ENCODE data around the gene CACTIN. TPM values are rescaled to one million over a fixed set of nuclear protein-coding genes. Genes with fewer than 3 reads are reported as not detected.

Gene CACTIN
- total RNA-seq, 4 donors from 2014 or later = 20.3 to 34.2 (median 28.6) TPM

GRCh38 chr19:3590991-3591659, 35.5 kb downstream of the CACTIN start:
- 100% methylated on average over 1 of the region's 8 CpGs; no CpG with 5 or more reads in 1 of the 2 donors for WGBS, 2 donors (ENCODE audit: low coverage in 1 of 2)
- H3K27ac ChIP-seq = no peak overlapping the region
- TF ChIP-seq POLR2AphosphoS5 (IDR thresholded peaks at IDR 0.05) (no peak), CTCF (IDR thresholded peaks at IDR 0.05) (no peak), EP300 (IDR thresholded peaks at IDR 0.05) (no peak), POLR2A (IDR thresholded peaks at IDR 0.05) (no peak)
- H3K27me3 ChIP-seq = peaks cover 3% of the 10 kb centered on the region
- H3K9me3 ChIP-seq = no peaks in the 10 kb centered on the region
- peaks cover 0 to 13% (median 4%) of the 10 kb centered on the region in 3 donors for H3K4me1 ChIP-seq
- no peak for ATAC-seq
- H3K36me3 ChIP-seq = peaks cover 0 to 13% of the 10 kb centered on the region in 2 donors
- H3K4me3 ChIP-seq = no peak overlapping the region

GRCh38 chr19:3589949-3590348, 36.6 kb downstream of the CACTIN start:
- TF ChIP-seq POLR2A (IDR thresholded peaks at IDR 0.05) (no peak), EP300 (IDR thresholded peaks at IDR 0.05) (no peak), CTCF (IDR thresholded peaks at IDR 0.05) (no peak), POLR2AphosphoS5 (IDR thresholded peaks at IDR 0.05) (no peak)

GRCh38 chr19:3589439-3589838, 37.2 kb downstream of the CACTIN start:
- peaks cover 0 to 4% of the 10 kb centered on the region in 2 donors for H3K36me3 ChIP-seq
- H3K4me1 ChIP-seq = peaks cover 0 to 25% (median 10%) of the 10 kb centered on the region in 3 donors
- no peak overlapping the region for H3K27ac ChIP-seq
- H3K9me3 ChIP-seq = no peaks in the 10 kb centered on the region
- H3K27me3 ChIP-seq = peaks cover 20% of the 10 kb centered on the region
- H3K4me3 ChIP-seq = no peak overlapping the region
- ATAC-seq = no peak
- TF ChIP-seq EP300 (IDR thresholded peaks at IDR 0.05) (no peak), POLR2AphosphoS5 (IDR thresholded peaks at IDR 0.05) (no peak), POLR2A (IDR thresholded peaks at IDR 0.05) (no peak), CTCF (IDR thresholded peaks at IDR 0.05) (no peak)
- WGBS, 2 donors (ENCODE audit: low coverage in 1 of 2) = 92% methylated on average over 4 of the region's 11 CpGs; no CpG with 5 or more reads in 1 of the 2 donors

More at GRCh38 chr19:3589949-3590348, 36.6 kb downstream of the CACTIN start:
- Histone ChIP-seq H3K27ac (no peak overlapping the region), H3K9me3 (no peaks in the 10 kb centered on the region), H3K27me3 (peaks cover 15% of the 10 kb centered on the region), H3K4me3 (no peak overlapping the region), H3K4me1 (peaks cover 0 to 25% (median 10%) of the 10 kb centered on the region in 3 donors), H3K36me3 (peaks cover 0 to 4% of the 10 kb centered on the region in 2 donors)
- no peak for ATAC-seq
- no CpG with 5 or more reads among the region's 22 CpGs for WGBS, 2 donors (ENCODE audit: low coverage in 1 of 2)

- Histone ChIP-seq H3K4me3 (no peak overlapping the region), H3K9me3 (no peaks in the 10 kb centered on the region), H3K27ac (peak overlapping the region in 3 of 4 donors; percentile 66 to 76 (median 74)), H3K27me3 (peaks cover 20% of the 10 kb centered on the region), H3K4me1 (peaks cover 0 to 25% (median 10%) of the 10 kb centered on the region in 3 donors), H3K36me3 (peaks cover 0 to 4% of the 10 kb centered on the region in 2 donors)
- ATAC-seq = peak; percentile 62
- TF ChIP-seq EP300 (IDR thresholded peaks at IDR 0.05) (no peak), CTCF (IDR thresholded peaks at IDR 0.05) (no peak), POLR2A (IDR thresholded peaks at IDR 0.05) (no peak), POLR2AphosphoS5 (IDR thresholded peaks at IDR 0.05) (no peak)
- 56% methylated on average over 5 of the region's 31 CpGs; no CpG with 5 or more reads in 1 of the 2 donors for WGBS, 2 donors (ENCODE audit: low coverage in 1 of 2)
Observed at GRCh38 chr19:3586707-3587346, 39.8 kb downstream of the CACTIN start.
